Aorta (tissue), 5 donors: ENCODE measurements around the gene PTPRU. TPM values are rescaled to one million over a fixed set of nuclear protein-coding genes. Genes with fewer than 3 reads are reported as not detected.

Source experiments
- ATAC-seq: fragments of 200-7000 bp; cut with Tn5 transposase; one replicate; pipeline ENCODE4 v1.9.1; 2022; ENCODE audit warnings: moderate library complexity; ENCODE audit not compliant: low FRiP score
- DNase-seq, 2 donors: peaks; one replicate each; pipeline ENCODE4 v3.0.0-alpha.2; 2020
- H3K27ac ChIP-seq, 2 donors: one replicate each; pipeline ENCODE4 v1.5.1; 2013; ENCODE audit warnings: low read length in 2 of 2, mild to moderate bottlenecking in 2 of 2, moderate library complexity in 2 of 2, control low read depth in 1 of 2, inconsistent platforms in 1 of 2, low read depth in 1 of 2
- H3K27me3 ChIP-seq, 2 donors: one replicate each; pipeline ENCODE4 v1.6.1; 2013; ENCODE audit warnings: control low read depth in 1 of 2, low read length in 1 of 2, mild to moderate bottlenecking in 1 of 2, moderate library complexity in 1 of 2; ENCODE audit not compliant: insufficient read depth in 2 of 2, control insufficient read depth in 1 of 2
- H3K36me3 ChIP-seq, 2 donors: one replicate each; pipeline ENCODE4 v1.6.1; 2013; ENCODE audit warnings: control low read depth in 1 of 2, low read length in 1 of 2, mild to moderate bottlenecking in 1 of 2; ENCODE audit not compliant: insufficient read depth in 2 of 2, control insufficient read depth in 1 of 2
- H3K4me1 ChIP-seq, 2 donors: one replicate each; pipeline ENCODE4 v1.6.1; 2013; ENCODE audit warnings: low read length in 2 of 2, control low read depth in 1 of 2, mild to moderate bottlenecking in 1 of 2, moderate library complexity in 1 of 2; ENCODE audit not compliant: insufficient read depth in 2 of 2, control insufficient read depth in 1 of 2
- H3K4me3 ChIP-seq, 2 donors: one replicate each; pipeline ENCODE4 v1.5.1; 2013; ENCODE audit warnings: low read length in 2 of 2, control low read depth in 1 of 2, mild to moderate bottlenecking in 1 of 2
- H3K9me3 ChIP-seq: one replicate; pipeline ENCODE4 v1.6.1; 2013; ENCODE audit warnings: mild to moderate bottlenecking, low read length; ENCODE audit not compliant: control insufficient read depth
- WGBS, 2 donors: extraction: QIAGEN DNeasy Blood & Tissue Kit; methylation state at CpG; one replicate each; pipeline ENCODE4 v1.1.7; 2013; 5-methylcytosine and 5-hydroxymethylcytosine counted together
- intact Hi-C, 2 donors: fragments of 100-400 bp; cut with DNase I; formaldehyde crosslinking; loops; one replicate each; pipeline versions ENCODE4 v1.14.2 to v1.15.0; 2022
- polyA plus RNA-seq, 2 donors: library from polyadenylated mRNA; stranded (reverse); fragments of 200-250 nt; gene quantifications; one replicate each; pipeline ENCODE4 v1.2.3, GENCODE V29; 2013
- total RNA-seq, 2 donors: library from RNA; stranded (reverse); fragmentation: NEBNext Ultra II Directional; extraction: Animal tissue kit (Norgen Biotek cat#: 25700); gene quantifications; one replicate each; pipeline ENCODE4 v1.2.1, GENCODE V29; 2021
- donor health status: healthy with polysubstance abuse.
- donor health status: Bipolar disorder and iron deficiency.
- donor health status: DM: no; HTN: no; CAD: no.
- donor health status: DM: no; HTN: no; CAD: no.
- donor health status: DM: yes; HTN: yes; CAD: no.

The PTPRU gene
- total and polyA plus RNA-seq, 4 donors: 8.1 to 35.3 (median 13.2) TPM

GRCh38 chr1:29352719-29353420 lies 116.5 kb downstream of the PTPRU start:
- Histone ChIP-seq H3K4me3 (no peak overlapping the region), H3K27me3 (no peaks in the 10 kb centered on the region), H3K9me3 (peaks cover 4% of the 10 kb centered on the region), H3K36me3 (no peaks in the 10 kb centered on the region), H3K4me1 (no peaks in the 10 kb centered on the region), H3K27ac (no peak overlapping the region)
- DNase-seq: no peak
- intact Hi-C loops: no loop called here
- no peak for ATAC-seq
- WGBS, 2 donors: 72 to 73% methylated on average over 4 of the region's 4 CpGs

- 77 to 80% methylated on average over 8 of the region's 8 CpGs for WGBS, 2 donors
- Histone ChIP-seq H3K9me3 (peaks cover 4% of the 10 kb centered on the region), H3K4me1 (no peaks in the 10 kb centered on the region), H3K27me3 (no peaks in the 10 kb centered on the region), H3K36me3 (no peaks in the 10 kb centered on the region), H3K27ac (no peak overlapping the region), H3K4me3 (no peak overlapping the region)
- no peak for ATAC-seq
- no peak for DNase-seq
- intact Hi-C loops: no loop called here
Observed at GRCh38 chr1:29354511-29355098, 118.3 kb downstream of the PTPRU start.

GRCh38 chr1:29355375-29355774 lies 119.1 kb downstream of the PTPRU start:
- WGBS, 2 donors: 60 to 68% methylated on average over 6 of the region's 6 CpGs
- H3K4me3 ChIP-seq: no peak overlapping the region
- ATAC-seq (no peak), DNase-seq (no peak)
- no peak overlapping the region for H3K27ac ChIP-seq
- peaks cover 3% of the 10 kb centered on the region for H3K9me3 ChIP-seq
- intact Hi-C loops: no loop called here
- no peaks in the 10 kb centered on the region for H3K36me3 ChIP-seq
- no peaks in the 10 kb centered on the region for H3K27me3 ChIP-seq
- no peaks in the 10 kb centered on the region for H3K4me1 ChIP-seq

GRCh38 chr1:29356663-29357062 lies 120.3 kb downstream of the PTPRU start:
- ATAC-seq: no peak
- Histone ChIP-seq H3K27me3 (no peaks in the 10 kb centered on the region), H3K9me3 (peaks cover 3% of the 10 kb centered on the region), H3K4me3 (no peak overlapping the region), H3K36me3 (no peaks in the 10 kb centered on the region), H3K4me1 (no peaks in the 10 kb centered on the region), H3K27ac (no peak overlapping the region)
- intact Hi-C loops: no loop called here
- no peak for DNase-seq
- WGBS, 2 donors: 59 to 63% methylated on average over 14 of the region's 14 CpGs

GRCh38 chr1:29357452-29357851 lies 121.1 kb downstream of the PTPRU start:
- WGBS, 2 donors: 74% methylated on average over 7 of the region's 7 CpGs

GRCh38 chr1:29358183-29358582 lies 121.9 kb downstream of the PTPRU start:
- DNase-seq (no peak), ATAC-seq (no peak)
- intact Hi-C loops: no loop called here
- no peak overlapping the region for H3K27ac ChIP-seq
- no peak overlapping the region for H3K4me3 ChIP-seq
- peaks cover 1% of the 10 kb centered on the region for H3K9me3 ChIP-seq
- H3K27me3 ChIP-seq: no peaks in the 10 kb centered on the region
- no peaks in the 10 kb centered on the region for H3K36me3 ChIP-seq
- 77 to 85% methylated on average over 6 of the region's 6 CpGs for WGBS, 2 donors
- H3K4me1 ChIP-seq: no peaks in the 10 kb centered on the region

More at GRCh38 chr1:29357452-29357851, 121.1 kb downstream of the PTPRU start:
- Histone ChIP-seq H3K27ac (no peak overlapping the region), H3K36me3 (no peaks in the 10 kb centered on the region), H3K27me3 (no peaks in the 10 kb centered on the region), H3K9me3 (peaks cover 3% of the 10 kb centered on the region), H3K4me3 (no peak overlapping the region), H3K4me1 (no peaks in the 10 kb centered on the region)
- no peak for DNase-seq
- intact Hi-C loops: no loop called here
- ATAC-seq: no peak

GRCh38 chr1:29360768-29361167 lies 124.4 kb downstream of the PTPRU start:
- WGBS, 2 donors: 86 to 87% methylated on average over 3 of the region's 3 CpGs
- no peak for DNase-seq
- no peaks in the 10 kb centered on the region for H3K27me3 ChIP-seq
- no peak for ATAC-seq
- no peak overlapping the region for H3K27ac ChIP-seq
- H3K4me1 ChIP-seq: no peaks in the 10 kb centered on the region
- intact Hi-C loops: no loop called here
- H3K36me3 ChIP-seq: no peaks in the 10 kb centered on the region
- no peaks in the 10 kb centered on the region for H3K9me3 ChIP-seq
- H3K4me3 ChIP-seq: no peak overlapping the region

- no peaks in the 10 kb centered on the region for H3K4me1 ChIP-seq
- no peak overlapping the region for H3K4me3 ChIP-seq
- no peak overlapping the region for H3K27ac ChIP-seq
- intact Hi-C loops: no loop called here
- no peaks in the 10 kb centered on the region for H3K9me3 ChIP-seq
- no peaks in the 10 kb centered on the region for H3K36me3 ChIP-seq
- no peaks in the 10 kb centered on the region for H3K27me3 ChIP-seq
- DNase-seq (no peak), ATAC-seq (no peak)
- 76 to 83% methylated on average over 6 of the region's 6 CpGs for WGBS, 2 donors
Observed at GRCh38 chr1:29361686-29362085, 125.4 kb downstream of the PTPRU start.

GRCh38 chr1:29362116-29362515 lies 125.8 kb downstream of the PTPRU start:
- no peak for DNase-seq
- Histone ChIP-seq H3K27ac (no peak overlapping the region), H3K4me3 (no peak overlapping the region), H3K9me3 (no peaks in the 10 kb centered on the region), H3K4me1 (no peaks in the 10 kb centered on the region), H3K27me3 (no peaks in the 10 kb centered on the region), H3K36me3 (no peaks in the 10 kb centered on the region)
- WGBS, 2 donors: 80 to 86% methylated on average over 10 of the region's 10 CpGs
- ATAC-seq: no peak
- intact Hi-C loops: no loop called here
